ENCODE data around the gene PIK3AP1. TPM values are rescaled to one million over a fixed set of nuclear protein-coding genes. Genes with fewer than 3 reads are reported as not detected.

The PIK3AP1 gene
- total RNA-seq, 1 experiment from 2014 or later, result 1.7 TPM

- H2BK12ac ChIP-seq (ENCODE audit: insufficient read length, low read depth, low read length), result no peak overlapping the region
- no peak overlapping the region for H4K8ac ChIP-seq (replicated peaks; ENCODE audit: insufficient read length, low read depth, low read length)
- H3K27ac Mint-ChIP-seq, result no peak overlapping the region
- H4K91ac ChIP-seq (ENCODE audit: insufficient read length, low read depth, low read length), result no peak overlapping the region
- no peaks in the 10 kb centered on the region for H3K79me2 ChIP-seq (ENCODE audit: insufficient read depth, low read length)
- H3K14ac ChIP-seq (ENCODE audit: insufficient read depth, low read length), result no peak overlapping the region
- H3K4me2 ChIP-seq (ENCODE audit: insufficient read depth, insufficient read length, low read length), result no peak overlapping the region
- H3K4me3 Mint-ChIP-seq, result no peak overlapping the region
- H3K23ac ChIP-seq (ENCODE audit: insufficient read length, low read depth, low read length), result no peak overlapping the region
- no peak overlapping the region for H3K9ac ChIP-seq (ENCODE audit: extremely low read depth, insufficient read length, low read length)
- no peaks in the 10 kb centered on the region for H3K36me3 Mint-ChIP-seq (ENCODE audit: insufficient read depth in 1 of 3, low read depth in 3 of 3)
- no peak overlapping the region for H2BK120ac ChIP-seq (ENCODE audit: low read depth, low read length, poor library complexity, severe bottlenecking)
- H3K27ac ChIP-seq (ENCODE audit: insufficient read length, low read depth, low read length), result no peak overlapping the region
- no CpG with 5 or more reads among the region's 8 CpGs for WGBS (ENCODE audit: extremely low coverage, insufficient read length, low lambda C conversion rate)
- H3K18ac ChIP-seq (ENCODE audit: insufficient read length, low read depth, low read length), result no peak overlapping the region
- no peaks in the 10 kb centered on the region for H4K20me1 ChIP-seq (ENCODE audit: control insufficient read depth, insufficient read depth, insufficient read length)
- no peak overlapping the region for H2AFZ ChIP-seq (ENCODE audit: low read length)
- no peaks in the 10 kb centered on the region for H3K9me3 ChIP-seq (ENCODE audit: control insufficient read depth, low read depth, low read length)
- peaks cover 14% of the 10 kb centered on the region in 2 experiments for H3K4me1 Mint-ChIP-seq
- H2AK5ac ChIP-seq (ENCODE audit: insufficient read length, low read length), result no peak overlapping the region
- no peak overlapping the region for H4K5ac ChIP-seq (ENCODE audit: insufficient read length, low read depth, low read length)
- no peak overlapping the region for H3T11ph ChIP-seq (ENCODE audit: low read length)
- no peaks in the 10 kb centered on the region for H3K9me3 Mint-ChIP-seq
- no peak for DNase-seq
- H2BK5ac ChIP-seq (ENCODE audit: insufficient read length, low read length), result no peak overlapping the region
- no peaks in the 10 kb centered on the region for H3K27me3 ChIP-seq (ENCODE audit: insufficient read depth, low read length)
- no peaks in the 10 kb centered on the region for H3K23me2 ChIP-seq (ENCODE audit: insufficient read length, low read depth, low read length, poor library complexity, severe bottlenecking)
- no peak overlapping the region for H3K4ac ChIP-seq (ENCODE audit: low read depth, low read length)
- no peak for TF ChIP-seq CTCF (conservative IDR thresholded peaks at IDR 0.05)
- no peak overlapping the region for H2BK15ac ChIP-seq (ENCODE audit: low read depth, low read length)
- no peaks in the 10 kb centered on the region for H3K79me1 ChIP-seq (ENCODE audit: insufficient read depth, low read depth, low read length, poor library complexity, severe bottlenecking)
- no peak overlapping the region for H3K56ac ChIP-seq (ENCODE audit: insufficient read length, low read depth, low read length)
- H2BK20ac ChIP-seq (ENCODE audit: low read depth, low read length, poor library complexity, severe bottlenecking), result no peak overlapping the region
- H3K27me3 Mint-ChIP-seq (ENCODE audit: low read depth), result no peaks in the 10 kb centered on the region
- no peaks in the 10 kb centered on the region for H3K4me1 ChIP-seq (ENCODE audit: insufficient read depth, low read length)
Observed at GRCh38 chr10:96612055-96612830, 108.1 kb downstream of the PIK3AP1 start.

Measured in H9 (cell line).